Hindlimb muscle (tissue), 1 donor: ENCODE measurements around the gene PATJ. TPM values are rescaled to one million over a fixed set of nuclear protein-coding genes. Genes with fewer than 3 reads are reported as not detected.
"Not testable (repeated sequence)": the region's sequence is repeated elsewhere in the genome, so short reads cannot be mapped to it uniquely, and the experiment has no call there.

Source experiments
- DNase-seq: peaks from one replicate; pipeline ENCODE4 v3.0.0-alpha.2; 2013
- polyA plus RNA-seq: library from polyadenylated mRNA; unstranded; fragments of 120-200 nt; gene quantifications from one replicate; pipeline ENCODE4 v1.2.1, GENCODE V29; 2013; ENCODE audit not compliant: insufficient read length

The PATJ gene
- polyA plus RNA-seq, 1 donor, result 3.7 TPM

- DNase-seq, result no peak
These were observed 1.7 kb downstream of the PATJ start for GRCh38 chr1:61743716-61744580.

- DNase-seq, result no peak
These were observed 4.5 kb downstream of the PATJ start for GRCh38 chr1:61746813-61747212.

DNA sequence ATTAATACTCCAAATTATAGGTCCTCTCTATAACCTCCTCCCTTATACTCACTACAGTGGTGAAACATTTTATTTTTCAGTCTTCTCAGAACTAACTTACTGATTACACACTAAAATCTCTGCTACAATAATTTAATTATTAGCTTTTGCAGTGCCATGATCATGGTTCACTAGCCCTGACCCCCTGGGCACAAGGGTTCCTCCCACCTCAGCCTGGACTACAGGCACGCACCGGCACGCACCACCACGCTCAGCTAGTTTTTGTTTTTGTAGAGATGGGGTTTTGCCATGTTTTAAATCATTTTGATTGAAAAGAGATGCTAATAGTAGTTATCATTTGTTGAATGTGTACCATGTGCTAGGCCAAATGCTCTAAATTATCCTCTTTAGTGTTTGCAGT, 6.3 kb downstream of the PATJ start:
- DNase-seq, result no peak

DNA sequence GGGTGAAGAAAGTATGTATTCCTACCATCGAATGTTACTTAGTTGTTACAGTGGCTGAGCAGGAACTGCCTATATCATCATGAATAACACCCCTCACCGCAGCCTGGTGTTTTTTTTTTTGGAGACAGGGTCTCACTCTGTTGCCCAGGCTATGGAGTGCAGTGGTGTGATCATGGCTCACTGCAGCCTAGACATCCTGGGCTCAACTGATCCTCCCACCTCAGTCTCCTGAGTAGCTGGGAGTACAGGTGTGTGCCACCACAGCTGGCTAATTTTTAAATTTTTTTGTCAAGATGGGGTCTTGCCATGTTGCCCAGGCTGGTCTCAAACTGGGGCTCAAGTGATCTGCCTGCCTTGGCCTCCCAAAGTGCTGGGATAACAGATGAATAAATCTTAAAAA, 7.3 kb downstream of the PATJ start:
- no peak for DNase-seq

DNA sequence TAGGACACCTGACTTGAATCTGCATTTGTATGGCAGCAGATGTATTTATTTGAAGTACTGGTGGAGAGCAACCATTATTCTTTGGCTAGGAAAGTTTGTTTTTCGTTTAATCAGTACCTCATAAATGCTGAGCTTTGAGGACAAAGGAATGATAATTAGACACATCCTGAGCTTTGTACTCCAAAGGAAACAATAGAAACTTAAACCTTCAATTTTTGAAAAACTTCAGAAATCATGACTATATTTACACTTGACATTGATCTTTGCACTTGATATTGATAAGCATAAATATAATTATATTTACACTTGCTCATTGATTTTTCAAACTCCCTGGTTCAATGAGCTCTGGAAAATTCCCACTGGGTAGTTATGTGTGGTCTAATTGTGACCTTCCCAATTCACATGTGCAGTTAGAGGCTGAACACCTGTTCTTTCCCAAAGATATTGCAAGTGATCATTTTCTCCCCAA, 10.7 kb downstream of the PATJ start:
- DNase-seq, result no peak

GRCh38 chr1:61753998-61754508, 11.8 kb downstream of the PATJ start:
- no peak for DNase-seq

- no peak for DNase-seq
These were observed 12.3 kb downstream of the PATJ start for GRCh38 chr1:61754545-61754944.

DNA sequence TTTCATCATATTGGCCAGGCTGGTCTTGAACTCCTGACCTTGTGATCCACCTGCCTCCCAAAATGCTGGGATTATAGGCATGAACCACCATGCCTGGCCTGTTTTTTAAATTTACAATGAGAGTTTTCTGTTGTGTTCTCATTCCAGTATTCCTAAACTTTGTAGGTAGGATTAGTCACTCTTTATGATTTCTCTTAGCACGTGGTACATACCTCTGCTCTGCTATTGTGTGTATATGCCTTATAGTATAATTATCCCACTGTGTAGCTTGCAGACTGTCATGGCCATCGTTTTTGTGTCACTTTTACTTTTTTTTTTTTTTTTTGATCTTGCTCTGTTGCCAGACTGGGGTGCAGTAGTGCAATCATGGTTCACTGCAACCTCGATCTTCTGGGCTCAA, 14.5 kb downstream of the PATJ start:
- no peak for DNase-seq

GRCh38 chr1:61757950-61758349, 15.7 kb downstream of the PATJ start:
- DNase-seq, result no peak

- no peak for DNase-seq
These were observed 27.9 kb downstream of the PATJ start for GRCh38 chr1:61770131-61770530.

- DNase-seq, result no peak
These were observed 33.8 kb downstream of the PATJ start for GRCh38 chr1:61776091-61776490.

- no peak for DNase-seq
These were observed 37.0 kb downstream of the PATJ start for GRCh38 chr1:61779231-61779630.

DNA sequence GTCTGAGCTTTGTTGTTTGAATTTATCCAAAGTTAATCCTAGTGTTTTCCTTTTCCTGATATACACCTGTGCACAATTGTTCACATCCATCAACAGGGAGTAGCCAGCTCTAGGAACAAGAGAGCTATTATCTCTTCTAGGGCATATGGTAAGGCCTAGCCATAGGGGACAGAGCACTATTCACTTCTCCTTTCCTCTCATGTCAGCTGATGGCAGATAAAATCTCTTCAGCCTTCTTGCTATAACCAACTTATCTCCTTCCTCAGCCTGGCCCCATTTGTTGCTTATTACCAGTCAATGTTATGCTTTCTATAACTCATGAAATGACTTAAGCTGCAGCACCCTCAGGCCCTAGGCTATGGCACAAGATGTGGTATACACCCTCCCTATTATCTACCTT, 38.9 kb downstream of the PATJ start:
- no peak for DNase-seq

- DNase-seq, result no peak
These were observed 40.5 kb downstream of the PATJ start for GRCh38 chr1:61782771-61783170.

DNA sequence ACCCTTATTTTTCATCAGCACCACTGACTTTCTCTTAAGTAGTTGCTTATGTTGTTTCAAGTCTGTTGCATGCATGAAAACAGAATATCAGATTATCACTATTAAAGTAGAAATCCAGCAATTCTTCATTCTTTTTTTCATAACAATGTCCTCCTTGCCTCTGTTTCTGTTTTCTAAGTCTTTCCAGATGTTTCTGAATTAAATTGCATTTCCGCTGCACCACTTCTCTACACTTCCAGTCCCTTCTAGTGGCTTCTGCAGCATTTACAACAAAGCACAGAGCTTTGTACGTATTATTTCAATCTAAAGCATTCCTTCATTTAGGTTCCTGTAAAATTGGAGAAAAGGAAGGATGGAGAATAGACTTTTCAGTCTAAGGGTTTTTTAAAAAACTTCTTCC, 42.4 kb downstream of the PATJ start:
- DNase-seq, result no peak

DNA sequence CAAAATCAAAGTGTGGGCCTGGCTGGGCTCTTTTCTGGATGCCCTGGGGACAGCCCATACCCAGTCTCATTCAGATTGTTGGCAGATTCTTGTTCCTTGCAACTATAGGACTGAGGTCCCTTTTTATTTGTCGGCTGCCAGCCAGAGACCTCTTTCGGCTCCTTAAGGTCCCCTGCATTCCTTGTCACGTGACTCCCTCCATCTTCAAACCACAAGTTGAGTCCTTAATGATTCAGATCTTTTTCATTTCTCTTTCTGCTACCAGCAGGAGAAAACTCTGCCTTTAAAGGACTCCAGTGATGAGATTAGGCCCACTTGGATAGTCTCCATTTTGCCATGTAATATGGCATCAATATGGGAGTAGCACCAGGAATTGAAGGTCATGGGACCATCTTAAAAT, 48.6 kb downstream of the PATJ start:
- DNase-seq, result no peak

GRCh38 chr1:61797045-61797755, 54.9 kb downstream of the PATJ start:
- no peak for DNase-seq

DNA sequence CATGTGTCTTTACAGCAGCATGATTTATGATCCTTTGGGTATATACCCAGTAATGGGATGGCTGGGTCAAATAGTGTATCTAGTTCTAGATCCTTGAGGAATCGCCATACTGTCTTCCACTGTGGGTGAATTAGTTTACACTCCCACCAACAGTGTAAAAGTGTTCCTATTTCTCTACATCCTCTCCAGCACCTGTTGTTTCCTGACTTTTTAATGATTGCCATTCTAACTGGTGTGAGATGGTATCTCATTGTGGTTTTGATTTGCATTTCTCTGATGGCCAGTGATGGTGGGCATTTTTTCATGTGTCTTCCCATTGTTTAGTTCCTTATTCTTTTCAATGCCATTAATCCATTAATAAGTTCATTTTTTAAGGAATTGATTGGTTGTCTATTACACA, 58.8 kb downstream of the PATJ start:
- not testable (repeated sequence) for DNase-seq

GRCh38 chr1:61807606-61808140, 65.4 kb downstream of the PATJ start:
- DNase-seq, result peak; percentile 52

DNA sequence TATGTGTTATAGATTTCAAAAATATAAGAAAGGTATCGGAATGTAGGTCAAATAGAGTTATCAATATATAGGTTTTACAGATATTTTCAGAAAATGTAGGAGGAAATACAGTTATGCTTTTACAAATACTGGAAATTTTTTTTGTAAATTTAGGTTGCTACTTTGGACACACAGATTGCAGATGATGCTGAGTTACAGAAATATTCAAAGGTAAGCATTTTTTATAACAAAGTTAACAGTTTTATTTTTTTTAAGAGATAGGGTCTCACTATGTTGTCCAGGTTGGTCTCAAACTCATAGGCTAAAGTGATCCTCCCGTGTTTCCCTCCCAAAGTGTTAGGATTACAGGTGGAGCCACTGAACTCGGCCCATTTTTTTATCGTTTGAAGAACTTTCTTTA, 66.0 kb downstream of the PATJ start:
- no peak for DNase-seq

GRCh38 chr1:61808968-61809367, 66.7 kb downstream of the PATJ start:
- no peak for DNase-seq

DNA sequence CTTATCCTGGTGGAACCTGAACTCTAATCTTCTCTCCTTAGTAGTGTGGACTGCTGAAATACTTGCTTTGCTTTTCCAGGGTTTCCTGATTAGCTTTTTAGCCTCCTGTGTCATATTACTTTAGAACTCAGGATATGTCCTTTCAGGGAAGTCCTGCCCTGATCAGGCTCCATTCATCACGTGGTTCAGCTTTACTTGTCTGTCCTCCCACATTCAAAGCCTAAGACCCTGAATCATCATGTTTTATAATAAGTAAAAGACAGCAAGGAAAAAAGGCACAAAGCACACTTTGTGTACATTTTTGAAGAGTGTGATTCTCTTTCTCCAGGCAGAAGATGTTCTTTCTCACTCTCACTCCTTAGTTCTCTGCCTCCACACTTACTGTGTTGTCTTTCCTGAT, 70.6 kb downstream of the PATJ start:
- no peak for DNase-seq

- no peak for DNase-seq
These were observed 73.9 kb downstream of the PATJ start for GRCh38 chr1:61816191-61816590.

GRCh38 chr1:61818992-61819391, 76.7 kb downstream of the PATJ start:
- no peak for DNase-seq
